Sigmoid colon (tissue), 7 donors: ENCODE results near the gene MRPL55. TPM values are rescaled to one million over a fixed set of nuclear protein-coding genes. Genes with fewer than 3 reads are reported as not detected.
A peak's percentile ranks its signal among the peaks of the same experiment; 100 is the strongest.

Experiments
- DNase-seq: peaks from one replicate; pipeline ENCODE4 v3.0.0-alpha.2; 2019
- H3K27ac ChIP-seq, 4 donors: fragments of 200-600 bp; sonication (generic); one replicate each; pipeline ENCODE4 v1.5.1; 2016 to 2019; ENCODE audit warnings: mild to moderate bottlenecking in 1 of 4
- H3K27me3 ChIP-seq, 3 donors: fragments of 200-600 bp; sonication (generic); one replicate each; pipeline ENCODE4 v1.5.1; 2019; ENCODE audit warnings: mild to moderate bottlenecking in 1 of 3
- H3K36me3 ChIP-seq, 4 donors: fragments of 200-600 bp; sonication (generic); one replicate each; pipeline ENCODE4 v1.5.1; 2016 to 2019
- H3K4me1 ChIP-seq, 4 donors: fragments of 200-600 bp; sonication (generic); one replicate each; pipeline ENCODE4 v1.5.1; 2017 to 2019
- H3K4me3 ChIP-seq, 4 donors: fragments of 200-600 bp; sonication (generic); one replicate each; pipeline ENCODE4 v1.5.1; 2017 to 2019; ENCODE audit warnings: mild to moderate bottlenecking in 2 of 4, moderate library complexity in 1 of 4
- H3K9me3 ChIP-seq, 4 donors: fragments of 200-600 bp in 3 of 4; sonication (generic) in 3 of 4; one replicate each; pipeline versions ENCODE4 v1.5.1 to v1.6.1; 2013 to 2019
- CTCF ChIP-seq, 4 experiments: fragments of 450-650 bp in 3 of 4; fragments of 200-600 bp in 1 of 4; IDR thresholded peaks; one replicate each; pipeline ENCODE4 v1.5.1; 2016 to 2019; ENCODE audit warnings: antibody characterized with exemption in 4 of 4, mild to moderate bottlenecking in 3 of 4, moderate library complexity in 2 of 4
- EP300 ChIP-seq, 4 donors: sonication (generic); formaldehyde crosslinking; IDR thresholded peaks; one replicate each; pipeline ENCODE4 v1.6.1; 2017; ENCODE audit warnings: antibody characterized with exemption in 4 of 4
- POLR2A ChIP-seq, 2 donors: fragments of 450-650 bp; IDR thresholded peaks; one replicate each; pipeline ENCODE4 v1.6.1; 2016; ENCODE audit warnings: antibody characterized with exemption in 2 of 2, mild to moderate bottlenecking in 2 of 2, moderate library complexity in 2 of 2
- POLR2AphosphoS5 ChIP-seq, 4 donors: sonication (generic); formaldehyde crosslinking; IDR thresholded peaks; one replicate each; pipeline ENCODE4 v1.6.1; 2017; ENCODE audit warnings: antibody characterized with exemption in 4 of 4
- WGBS, 2 donors: extraction: QIAGEN DNeasy Blood & Tissue Kit; methylation state at CpG; one replicate each; pipeline ENCODE4 v1.1.7; 2013; 5-methylcytosine and 5-hydroxymethylcytosine counted together
- intact Hi-C: fragments of 100-400 bp; cut with DNase I; formaldehyde crosslinking; loops from one replicate; pipeline ENCODE4 v1.15.1; 2023
- polyA plus RNA-seq, 3 donors: library from polyadenylated mRNA; stranded (reverse); fragments of 200-250 nt; gene quantifications; one replicate each; pipeline ENCODE4 v1.2.3, GENCODE V29; 2013
- total RNA-seq, 4 donors: library from RNA; depleted of rRNA; stranded (reverse); fragments of >200 nt; gene quantifications; one replicate each; pipeline ENCODE4 v1.1.0, GENCODE V29; 2016
- donor health status: healthy with polysubstance abuse.
- donor health status: Bipolar disorder and iron deficiency.
- donor health status: healthy.

Gene MRPL55
- total and polyA plus RNA-seq, 7 donors = 53.5 to 90.6 (median 77.4) TPM

- Histone ChIP-seq H3K27ac (no peak overlapping the region), H3K36me3 (no peaks in the 10 kb centered on the region), H3K27me3 (no peaks in the 10 kb centered on the region), H3K4me1 (peaks cover 3 to 82% (median 74%) of the 10 kb centered on the region in 4 donors), H3K4me3 (no peak overlapping the region), H3K9me3 (peaks cover 0 to 6% (median 3%) of the 10 kb centered on the region in 4 donors)
- WGBS, 2 donors = 67 to 75% methylated on average over 4 of the region's 4 CpGs
- DNase-seq = no peak
- TF ChIP-seq POLR2AphosphoS5 (IDR thresholded peaks at IDR 0.05) (no peak), CTCF (IDR thresholded peaks at IDR 0.05) (no peak), POLR2A (IDR thresholded peaks at IDR 0.05) (no peak), EP300 (IDR thresholded peaks at IDR 0.05) (no peak)
- intact Hi-C loops = no loop called here
Measured at GRCh38 chr1:228091084-228091483, 18.0 kb downstream of the MRPL55 start.

GRCh38 chr1:228090613-228091081 lies 18.5 kb downstream of the MRPL55 start:
- TF ChIP-seq POLR2AphosphoS5 (IDR thresholded peaks at IDR 0.05) = no peak
- H3K27ac ChIP-seq = no peak overlapping the region

GRCh38 chr1:228089519-228090380 lies 19.3 kb downstream of the MRPL55 start:
- no peaks in the 10 kb centered on the region for H3K36me3 ChIP-seq
- WGBS, 2 donors = 69 to 70% methylated on average over 12 of the region's 12 CpGs
- intact Hi-C loops = loop anchor here (10.0 kb wide), 1 partner anchor 545 kb away; no protein-coding TSS in a partner anchor
- TF ChIP-seq CTCF (IDR thresholded peaks at IDR 0.05) (no peak), POLR2A (IDR thresholded peaks at IDR 0.05) (no peak), EP300 (IDR thresholded peaks at IDR 0.05) (no peak), POLR2AphosphoS5 (IDR thresholded peaks at IDR 0.05) (no peak)
- peaks cover 3 to 89% (median 84%) of the 10 kb centered on the region in 4 donors for H3K4me1 ChIP-seq
- H3K4me3 ChIP-seq = peak overlapping the region in 1 of 4 donors; percentile 2
- peaks cover 0 to 4% (median 3%) of the 10 kb centered on the region in 4 donors for H3K9me3 ChIP-seq
- peak overlapping the region in 1 of 4 donors; percentile 2 for H3K27ac ChIP-seq
- DNase-seq = peak; percentile 55
- no peaks in the 10 kb centered on the region for H3K27me3 ChIP-seq

More at GRCh38 chr1:228090613-228091081, 18.5 kb downstream of the MRPL55 start:
- H3K9me3 ChIP-seq = peaks cover 0 to 6% (median 3%) of the 10 kb centered on the region in 4 donors
- intact Hi-C loops = no loop called here
- H3K27me3 ChIP-seq = no peaks in the 10 kb centered on the region
- H3K4me1 ChIP-seq = peaks cover 3 to 85% (median 77%) of the 10 kb centered on the region in 4 donors
- WGBS, 2 donors = 19 to 30% methylated on average over 2 of the region's 2 CpGs
- peak; percentile 60 for DNase-seq
- H3K36me3 ChIP-seq = no peaks in the 10 kb centered on the region
- H3K4me3 ChIP-seq = no peak overlapping the region

GRCh38 chr1:228088586-228089498 lies 20.3 kb downstream of the MRPL55 start:
- no peaks in the 10 kb centered on the region for H3K27me3 ChIP-seq
- H3K36me3 ChIP-seq = no peaks in the 10 kb centered on the region
- H3K4me3 ChIP-seq = peak overlapping the region in 1 of 4 donors; percentile 2
- TF ChIP-seq POLR2A (IDR thresholded peaks at IDR 0.05) (no peak), CTCF (IDR thresholded peaks at IDR 0.05) (no peak), EP300 (IDR thresholded peaks at IDR 0.05) (no peak), POLR2AphosphoS5 (IDR thresholded peaks at IDR 0.05) (no peak)
- 69 to 75% methylated on average over 21 of the region's 21 CpGs for WGBS, 2 donors
- peak overlapping the region in 3 of 4 donors; percentile 1 to 97 (median 56) for H3K27ac ChIP-seq
- DNase-seq = peak; percentile 63
- H3K4me1 ChIP-seq = peaks cover 3 to 98% (median 93%) of the 10 kb centered on the region in 4 donors
- H3K9me3 ChIP-seq = no peaks in the 10 kb centered on the region
- intact Hi-C loops = loop anchor here (10.0 kb wide), 1 partner anchor 544 kb away; no protein-coding TSS in a partner anchor
